Activated B cell treated with CpG ODN at 0.5 μM for 24 hours (primary cell): ENCODE data around the gene ABCC11. TPM values are rescaled to one million over a fixed set of nuclear protein-coding genes. Genes with fewer than 3 reads are reported as not detected.

Source experiments
- ATAC-seq: fragments of 200-7000 bp; cut with Tn5 transposase; one replicate; pipeline ENCODE4 v1.10.0; 2021; ENCODE audit warnings: low read depth, mild to moderate bottlenecking, moderate library complexity
- CTCF ChIA-PET: fragments of 350-600 bp; sonication (Branson Sonifier 250); formaldehyde crosslinking; loops from one replicate; lab custom pipeline; 2021; ENCODE audit warnings: antibody characterized with exemption; lab: Charles Lee
- POLR2A ChIA-PET: fragments of 350-600 bp; sonication (Branson Sonifier 250); formaldehyde crosslinking; loops from one replicate; lab custom pipeline; 2021; ENCODE audit warnings: antibody characterized with exemption; lab: Charles Lee
- DNase-seq: peaks from one replicate; pipeline ENCODE4 v3.0.0; 2022
- H3K27ac Mint-ChIP-seq: one replicate; pipeline ENCODE4 v1.8.0; 2020; ENCODE audit warnings: mixed read lengths
- H3K27me3 Mint-ChIP-seq: one replicate; pipeline ENCODE4 v1.8.0; 2021; ENCODE audit warnings: mixed read lengths
- H3K36me3 Mint-ChIP-seq: one replicate; pipeline ENCODE4 v1.8.0; 2021; ENCODE audit warnings: low read depth, mixed read lengths
- H3K4me1 Mint-ChIP-seq: one replicate; pipeline ENCODE4 v1.8.0; 2021; ENCODE audit warnings: mixed read lengths
- H3K4me3 Mint-ChIP-seq: one replicate; pipeline ENCODE4 v1.8.0; 2020; ENCODE audit warnings: mild to moderate bottlenecking, mixed read lengths
- H3K9me3 Mint-ChIP-seq: one replicate; pipeline ENCODE4 v1.8.0; 2020; ENCODE audit warnings: mixed read lengths
- CTCF ChIP-seq: fragments of 200-600 bp; IDR thresholded peaks from one replicate; pipeline ENCODE4 v1.8.0; 2022; ENCODE audit warnings: antibody characterized with exemption, mild to moderate bottlenecking
- intact Hi-C: fragments of 100-400 bp; cut with micrococcal nuclease; formaldehyde crosslinking; loops from one replicate; pipeline ENCODE4 v1.15.1; 2024
- total RNA-seq: library from RNA; stranded (reverse); gene quantifications from 2 replicates; pipeline ENCODE4 v1.2.3, GENCODE V29; 2022

Gene ABCC11
- total RNA-seq, 1 donor from 2014 or later: not detected

DNA sequence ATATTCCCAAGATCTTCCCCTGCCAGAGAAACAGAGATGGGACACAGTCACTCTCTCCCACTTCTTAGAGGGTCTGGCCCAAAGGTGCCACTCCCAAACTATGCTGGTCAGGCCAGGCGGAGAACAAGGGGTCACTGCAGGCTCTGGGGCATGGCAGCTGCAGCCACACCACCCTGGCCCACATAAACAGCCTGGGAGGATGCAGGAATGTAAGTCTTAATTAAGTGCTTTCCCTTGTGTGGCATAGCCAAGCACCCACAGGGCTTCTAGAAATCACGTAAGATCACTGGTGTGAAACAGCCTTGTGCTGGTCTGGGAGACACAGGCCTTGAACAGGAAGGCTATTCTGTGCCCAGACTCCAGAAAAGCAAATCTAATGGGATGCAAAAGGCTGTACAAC, 123.1 kb downstream of the ABCC11 start:
- H3K27ac Mint-ChIP-seq: no peak overlapping the region

DNA sequence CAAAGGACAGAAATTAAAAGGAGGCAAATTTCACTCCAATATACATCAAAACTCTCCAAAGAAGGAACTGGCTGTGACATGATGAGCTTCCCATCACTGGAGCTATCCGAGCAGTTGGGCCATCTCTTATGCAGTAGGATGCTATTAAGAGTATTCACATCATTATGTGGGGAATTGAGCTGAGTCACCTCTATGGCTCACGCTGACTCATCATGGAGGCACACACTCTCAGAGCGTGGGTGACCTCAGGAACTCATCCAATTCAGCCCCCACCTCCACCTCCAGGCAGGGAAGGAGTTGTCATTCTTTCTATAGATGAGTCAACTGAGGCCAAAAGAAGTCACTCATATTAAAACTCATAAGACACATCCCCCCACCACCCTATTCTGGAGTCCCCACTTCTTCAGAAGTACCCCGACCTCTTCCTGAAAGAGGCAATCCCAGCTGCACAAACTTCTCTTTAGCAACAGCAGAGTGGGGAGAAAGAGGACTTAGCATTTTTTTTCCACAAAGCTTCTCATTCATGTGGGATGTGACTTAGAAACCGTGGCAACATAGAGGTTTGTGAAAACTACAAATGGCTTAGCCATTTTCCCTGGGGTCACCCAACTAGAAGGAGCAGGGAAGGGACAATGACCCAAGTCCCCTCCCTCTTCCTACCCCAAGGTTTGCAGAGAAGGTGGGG, 124.1 kb downstream of the ABCC11 start:
- DNase-seq: no peak
- no peak for ATAC-seq
- intact Hi-C loops: no loop called here
- no peak for TF ChIP-seq CTCF
- H3K27ac Mint-ChIP-seq: no peak overlapping the region
- H3K4me3 Mint-ChIP-seq: no peak overlapping the region
- POLR2A ChIA-PET: no interaction called here
- H3K36me3 Mint-ChIP-seq: no peaks in the 10 kb centered on the region
- H3K4me1 Mint-ChIP-seq: no peaks in the 10 kb centered on the region
- no peaks in the 10 kb centered on the region for H3K9me3 Mint-ChIP-seq
- CTCF ChIA-PET: no interaction called here
- H3K27me3 Mint-ChIP-seq: no peaks in the 10 kb centered on the region

More for the DNA sequence above, 123.1 kb downstream of the ABCC11 start:
- H3K36me3 Mint-ChIP-seq: no peaks in the 10 kb centered on the region
- H3K4me1 Mint-ChIP-seq: no peaks in the 10 kb centered on the region
- no peak for TF ChIP-seq CTCF
- ChIA-PET CTCF (no interaction called here), POLR2A (no interaction called here)
- no peaks in the 10 kb centered on the region for H3K9me3 Mint-ChIP-seq
- intact Hi-C loops: no loop called here
- H3K4me3 Mint-ChIP-seq: no peak overlapping the region
- no peaks in the 10 kb centered on the region for H3K27me3 Mint-ChIP-seq
- DNase-seq (no peak), ATAC-seq (no peak)

- Mint-ChIP-seq H3K36me3 (no peaks in the 10 kb centered on the region), H3K27ac (no peak overlapping the region), H3K9me3 (no peaks in the 10 kb centered on the region), H3K4me3 (no peak overlapping the region), H3K4me1 (no peaks in the 10 kb centered on the region), H3K27me3 (no peaks in the 10 kb centered on the region)
- ChIA-PET POLR2A (no interaction called here), CTCF (no interaction called here)
- ATAC-seq: no peak
- intact Hi-C loops: no loop called here
- no peak for TF ChIP-seq CTCF
- no peak for DNase-seq
Measured at GRCh38 chr16:48121276-48121675, 126.1 kb downstream of the ABCC11 start.

DNA sequence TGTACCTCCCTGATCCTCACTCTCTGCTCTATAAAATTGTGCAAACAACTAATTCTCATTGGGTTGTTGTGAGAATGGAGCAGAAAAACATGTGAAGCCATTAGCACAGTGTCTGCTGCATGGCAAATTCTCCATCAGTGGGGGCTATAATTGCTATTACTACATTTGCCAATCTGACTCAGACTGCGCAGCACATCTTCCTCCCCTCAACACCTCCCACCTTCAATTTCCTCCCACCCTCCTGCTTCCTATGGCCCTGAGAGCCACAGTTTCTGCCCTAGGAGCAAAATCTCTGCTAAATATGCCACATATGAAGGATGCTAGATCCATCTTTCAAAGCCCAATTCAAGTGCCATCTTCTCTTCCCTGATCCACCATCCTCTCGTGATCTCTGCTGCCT, 128.5 kb downstream of the ABCC11 start:
- ATAC-seq (no peak), DNase-seq (no peak)
- H3K4me1 Mint-ChIP-seq: no peaks in the 10 kb centered on the region
- H3K27me3 Mint-ChIP-seq: peaks cover 1% of the 10 kb centered on the region
- ChIA-PET POLR2A (no interaction called here), CTCF (no interaction called here)
- H3K9me3 Mint-ChIP-seq: no peaks in the 10 kb centered on the region
- TF ChIP-seq CTCF: no peak
- intact Hi-C loops: no loop called here
- no peak overlapping the region for H3K4me3 Mint-ChIP-seq
- H3K36me3 Mint-ChIP-seq: no peaks in the 10 kb centered on the region
- no peak overlapping the region for H3K27ac Mint-ChIP-seq

DNA sequence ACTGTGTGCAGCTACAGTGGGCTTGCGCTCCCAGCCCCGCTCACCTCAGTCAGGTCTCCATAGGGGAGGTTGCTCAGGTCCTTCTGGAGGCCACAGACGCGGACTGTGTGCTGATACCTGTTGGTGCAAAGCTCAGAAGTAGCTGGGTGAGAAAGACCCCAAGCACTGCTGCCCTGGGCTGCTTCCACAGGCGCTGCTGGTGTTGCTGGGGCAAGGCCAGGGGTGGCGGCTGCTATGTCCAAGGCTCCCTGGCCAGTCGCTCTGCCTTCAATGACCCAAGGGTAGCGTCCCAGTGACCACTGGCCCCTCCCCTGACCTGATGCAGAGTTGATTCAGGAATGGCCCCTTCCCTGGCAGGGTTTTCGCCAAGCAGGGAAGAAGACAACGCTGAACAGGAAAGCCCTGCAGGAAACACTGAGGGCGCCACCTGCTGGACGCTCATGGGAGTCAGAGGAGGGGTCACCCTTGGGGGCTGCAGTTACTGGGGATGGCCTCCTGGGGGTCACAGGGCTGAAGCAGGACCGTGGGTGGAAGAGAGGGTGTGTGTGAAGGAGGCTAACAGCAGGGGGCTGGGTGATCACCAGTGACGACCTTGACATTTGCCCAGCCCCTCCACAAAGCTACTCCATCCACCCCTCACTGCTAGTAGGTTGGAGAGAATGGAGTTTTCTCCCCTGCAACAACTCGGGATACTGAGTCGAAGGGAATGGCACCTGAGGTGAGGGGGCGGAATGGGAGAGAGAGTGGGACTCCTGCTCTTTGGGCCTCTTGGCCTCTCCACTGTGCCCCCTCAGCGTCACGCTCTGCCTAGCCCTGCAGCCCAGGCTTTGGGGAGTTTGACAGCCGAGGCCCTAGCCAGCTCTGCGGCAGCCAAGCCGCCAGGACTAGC, 129.9 kb downstream of the ABCC11 start:
- no peaks in the 10 kb centered on the region for H3K9me3 Mint-ChIP-seq

More for the DNA sequence above, 129.9 kb downstream of the ABCC11 start:
- no peak overlapping the region for H3K27ac Mint-ChIP-seq
- peaks cover 1% of the 10 kb centered on the region for H3K27me3 Mint-ChIP-seq
- CTCF ChIA-PET: interaction anchor here (1.6 to 2.0 kb wide), 2 partner anchors 9 to 976 kb away, joined by 4 to 15 read pairs; no protein-coding TSS in a partner anchor
- H3K36me3 Mint-ChIP-seq: no peaks in the 10 kb centered on the region
- no peak for TF ChIP-seq CTCF
- no peak overlapping the region for H3K4me3 Mint-ChIP-seq
- H3K4me1 Mint-ChIP-seq: no peaks in the 10 kb centered on the region
- DNase-seq (peak; percentile 36), ATAC-seq (peak; percentile 75)
- intact Hi-C loops: loop anchor here (1.0 kb wide), 1 partner anchor 976 kb away; no protein-coding TSS in a partner anchor
- POLR2A ChIA-PET: no interaction called here
